Suprapubic skin (tissue), 4 donors: ENCODE data around the gene MYLK3. TPM values are rescaled to one million over a fixed set of nuclear protein-coding genes. Genes with fewer than 3 reads are reported as not detected.
A peak's percentile ranks its signal among the peaks of the same experiment; 100 is the strongest.
"Not testable (repeated sequence)": the region's sequence is repeated elsewhere in the genome, so short reads cannot be mapped to it uniquely, and the experiment has no call there.

Experiments used
- DNase-seq, 2 donors: peaks; one replicate each; pipeline ENCODE4 v3.0.0-alpha.2; 2019; ENCODE audit warnings: low spot score in 2 of 2
- H3K27ac ChIP-seq: fragments of 200-600 bp; sonication (generic); one replicate; pipeline ENCODE4 v1.5.1; 2019
- H3K27me3 ChIP-seq: fragments of 200-600 bp; sonication (generic); one replicate; pipeline ENCODE4 v1.5.1; 2019
- H3K36me3 ChIP-seq: fragments of 200-600 bp; sonication (generic); one replicate; pipeline ENCODE4 v1.5.1; 2019
- H3K4me1 ChIP-seq: fragments of 200-600 bp; sonication (generic); one replicate; pipeline ENCODE4 v1.5.1; 2019
- H3K4me3 ChIP-seq: fragments of 200-600 bp; sonication (generic); one replicate; pipeline ENCODE4 v1.5.1; 2019; ENCODE audit warnings: mild to moderate bottlenecking
- H3K9me3 ChIP-seq: fragments of 200-600 bp; sonication (generic); one replicate; pipeline ENCODE4 v1.5.1; 2019
- CTCF ChIP-seq, 2 donors: fragments of 200-600 bp in 1 of 2; fragments of 450-650 bp in 1 of 2; sonication (generic) in 1 of 2; IDR thresholded peaks; one replicate each; pipeline ENCODE4 v1.5.1; 2016 to 2019; ENCODE audit warnings: antibody characterized with exemption in 2 of 2, mild to moderate bottlenecking in 1 of 2, moderate library complexity in 1 of 2
- EP300 ChIP-seq: sonication (generic); formaldehyde crosslinking; IDR thresholded peaks from one replicate; pipeline ENCODE4 v1.6.1; 2017; ENCODE audit warnings: antibody characterized with exemption
- POLR2A ChIP-seq, 2 donors: fragments of 450-650 bp; IDR thresholded peaks; one replicate each; pipeline ENCODE4 v1.6.1; 2017; ENCODE audit warnings: antibody characterized with exemption in 2 of 2, mild to moderate bottlenecking in 2 of 2, moderate library complexity in 2 of 2
- POLR2AphosphoS5 ChIP-seq, 3 donors: sonication (generic); formaldehyde crosslinking; IDR thresholded peaks; one replicate each; pipeline ENCODE4 v1.6.1; 2017; ENCODE audit warnings: antibody characterized with exemption in 3 of 3
- WGBS: methylation state at CpG from one replicate; pipeline ENCODE4 v1.1.5; 2018; 5-methylcytosine and 5-hydroxymethylcytosine counted together
- total RNA-seq, 4 donors: library from RNA; depleted of rRNA; stranded (reverse); fragments of >200 nt; gene quantifications; one replicate each; pipeline ENCODE4 v1.1.0, GENCODE V29; 2016

The MYLK3 gene
- total RNA-seq, 4 donors from 2014 or later, result 0.13 to 0.32 TPM; not detected in 2

DNA sequence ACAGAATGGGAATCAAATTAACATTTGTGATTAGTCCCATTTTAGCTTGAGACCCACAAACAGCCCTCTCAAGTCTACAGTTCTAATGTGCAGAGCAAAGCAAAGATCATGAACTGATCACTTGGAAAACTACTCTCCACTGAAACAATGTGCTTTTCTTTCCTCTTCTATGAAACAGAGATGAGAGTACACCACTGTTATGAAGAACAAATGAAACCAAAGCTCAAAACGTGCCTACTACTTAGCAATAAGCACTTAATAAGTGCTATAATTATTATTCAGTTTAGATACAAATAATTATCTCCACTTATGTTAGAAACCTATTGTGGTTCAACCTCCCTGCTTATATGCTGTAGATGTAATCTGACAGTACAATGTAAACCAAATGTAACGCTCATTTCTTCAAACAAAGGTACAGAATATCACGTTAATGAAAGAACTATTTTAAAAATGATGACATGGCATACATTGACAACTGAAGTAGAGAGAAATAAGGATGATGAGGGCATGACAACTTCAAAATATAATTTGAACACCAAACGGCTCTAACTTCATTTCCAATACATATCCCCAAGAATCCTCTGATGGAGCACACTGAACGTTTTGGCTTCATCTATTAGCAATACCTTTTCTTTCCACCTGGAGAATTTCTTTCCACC, 61.2 kb downstream of the MYLK3 start:
- Histone ChIP-seq H3K4me3 (peak overlapping the region; percentile 83), H3K9me3 (no peaks in the 10 kb centered on the region), H3K36me3 (no peaks in the 10 kb centered on the region), H3K27me3 (no peaks in the 10 kb centered on the region), H3K4me1 (peaks cover 37% of the 10 kb centered on the region), H3K27ac (no peak overlapping the region)
- WGBS, result 44% methylated on average over 5 of the region's 5 CpGs
- no peak for TF ChIP-seq POLR2A (IDR thresholded peaks at IDR 0.05)
- DNase-seq, result no peak

GRCh38 chr16:46681867-46682266, 66.3 kb downstream of the MYLK3 start:
- not testable (repeated sequence) for H3K27me3 ChIP-seq, DNase-seq, H3K27ac ChIP-seq, H3K4me3 ChIP-seq, H3K9me3 ChIP-seq, H3K4me1 ChIP-seq
- 85% methylated on average over 2 of the region's 2 CpGs for WGBS
- peaks cover 28% of the 10 kb centered on the region for H3K36me3 ChIP-seq

DNA sequence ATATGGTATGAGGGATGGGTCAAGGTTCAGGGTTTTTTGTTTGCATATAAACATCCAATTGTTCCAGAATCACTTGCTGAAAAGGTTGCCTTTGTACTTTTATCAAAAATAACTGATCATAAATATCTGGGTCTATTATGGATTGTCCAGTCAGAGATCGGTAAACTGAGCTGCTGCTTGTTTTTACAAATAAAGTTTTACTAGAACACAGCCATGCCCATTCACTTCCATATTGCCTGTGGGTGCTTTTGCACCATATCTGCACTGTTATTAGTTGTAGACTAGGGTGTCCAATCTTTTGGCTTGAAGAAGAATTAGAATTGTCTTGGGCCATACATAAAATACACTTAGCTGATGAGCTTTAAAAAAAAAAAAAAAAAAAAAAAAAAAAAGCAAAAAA, 70.2 kb downstream of the MYLK3 start:
- WGBS, result 97% methylated on average over 1 of the region's 1 CpG
- not testable (repeated sequence) for H3K9me3 ChIP-seq, H3K27me3 ChIP-seq, H3K27ac ChIP-seq, H3K4me1 ChIP-seq, H3K4me3 ChIP-seq, DNase-seq
- H3K36me3 ChIP-seq, result peaks cover 66% of the 10 kb centered on the region

DNA sequence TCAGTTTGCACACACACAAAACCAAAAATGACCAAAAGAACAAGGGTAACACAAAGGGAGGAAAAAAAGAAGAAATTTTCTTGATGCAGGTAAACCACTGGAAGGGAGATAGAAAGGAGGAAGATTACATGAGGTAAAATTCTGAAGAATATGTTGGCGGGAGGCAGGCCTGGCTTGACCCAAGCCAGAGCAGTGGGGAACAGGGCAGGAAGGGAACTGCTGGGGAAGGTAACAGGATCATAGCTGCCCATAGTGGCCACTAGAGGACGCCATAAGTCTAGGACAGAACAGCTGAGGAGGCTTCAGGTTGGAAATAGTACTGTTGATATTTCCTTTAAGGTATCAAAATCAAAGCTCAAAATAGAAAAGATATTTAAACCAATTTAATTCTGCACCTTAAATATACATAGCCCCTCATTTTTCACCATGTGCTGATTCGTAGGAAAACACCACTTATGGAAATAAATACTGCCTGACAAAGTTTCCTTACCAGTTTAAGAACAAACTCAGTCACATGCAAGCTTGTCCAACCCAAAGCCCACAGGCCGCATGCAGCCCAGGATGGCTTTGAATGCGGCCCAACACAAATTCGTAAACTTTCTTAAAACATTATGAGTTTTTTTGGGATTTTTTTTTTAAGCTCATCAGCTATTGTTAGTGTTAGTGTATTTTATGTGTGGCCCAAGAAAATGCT, 74.7 kb downstream of the MYLK3 start:
- no peaks in the 10 kb centered on the region for H3K27me3 ChIP-seq
- no peak overlapping the region for H3K27ac ChIP-seq
- no peak overlapping the region for H3K4me3 ChIP-seq
- peaks cover 92% of the 10 kb centered on the region for H3K36me3 ChIP-seq
- TF ChIP-seq EP300, result no peak
- TF ChIP-seq CTCF (IDR thresholded peaks at IDR 0.05), result peak; percentile 61 to 75
- TF ChIP-seq POLR2AphosphoS5 (IDR thresholded peaks at IDR 0.05), result no peak
- TF ChIP-seq POLR2A (IDR thresholded peaks at IDR 0.05), result no peak
- H3K4me1 ChIP-seq, result no peaks in the 10 kb centered on the region
- DNase-seq, result no peak
- 70% methylated on average over 6 of the region's 6 CpGs for WGBS
- no peaks in the 10 kb centered on the region for H3K9me3 ChIP-seq

GRCh38 chr16:46662123-46662522, 86.0 kb downstream of the MYLK3 start:
- WGBS, result 71% methylated on average over 4 of the region's 4 CpGs
- H3K9me3 ChIP-seq, result no peaks in the 10 kb centered on the region
- H3K4me1 ChIP-seq, result no peaks in the 10 kb centered on the region
- DNase-seq, result no peak
- peaks cover 61% of the 10 kb centered on the region for H3K36me3 ChIP-seq
- TF ChIP-seq EP300 (no peak), POLR2A (IDR thresholded peaks at IDR 0.05) (no peak), POLR2AphosphoS5 (IDR thresholded peaks at IDR 0.05) (no peak), CTCF (IDR thresholded peaks at IDR 0.05) (no peak)
- no peak overlapping the region for H3K27ac ChIP-seq
- H3K4me3 ChIP-seq, result no peak overlapping the region
- no peaks in the 10 kb centered on the region for H3K27me3 ChIP-seq

DNA sequence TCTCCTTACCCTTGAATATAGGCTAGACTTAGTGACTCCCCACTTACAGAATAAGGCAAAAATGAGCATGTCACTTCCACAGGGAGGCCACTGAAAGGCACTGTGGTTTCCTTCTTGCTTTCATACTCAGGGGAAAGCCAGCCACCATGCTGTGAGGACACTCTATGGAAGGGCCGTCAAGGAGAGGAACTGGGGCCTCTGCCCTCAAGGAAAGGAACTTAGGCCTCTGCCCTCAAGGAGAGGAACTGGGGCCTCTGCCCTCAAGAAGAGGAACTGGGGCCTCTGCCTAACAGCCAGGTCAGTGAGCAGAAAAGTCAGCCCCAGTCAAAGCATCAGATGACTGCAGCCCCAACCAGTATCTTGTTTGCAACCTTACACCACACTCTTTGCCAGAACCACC, 89.2 kb downstream of the MYLK3 start:
- Histone ChIP-seq H3K4me3 (no peak overlapping the region), H3K36me3 (peaks cover 42% of the 10 kb centered on the region), H3K27ac (no peak overlapping the region), H3K4me1 (no peaks in the 10 kb centered on the region), H3K27me3 (no peaks in the 10 kb centered on the region), H3K9me3 (no peaks in the 10 kb centered on the region)
- no peak for DNase-seq
- 71% methylated on average over 1 of the region's 1 CpG for WGBS
- no peak for TF ChIP-seq POLR2A (IDR thresholded peaks at IDR 0.05)
- no peak for TF ChIP-seq CTCF (IDR thresholded peaks at IDR 0.05)
- TF ChIP-seq EP300, result no peak
- no peak for TF ChIP-seq POLR2AphosphoS5 (IDR thresholded peaks at IDR 0.05)

Other genes starting within 250 kb of the MYLK3 start
- 1 to 10 TPM; 1.3 to 6.3 (median 4.3) TPM for gene SHCBP1, start 127.0 kb downstream of the MYLK3 start, total RNA-seq
- 10 to 100 TPM; 49.1 to 74.8 (median 60.7) TPM for gene VPS35, start 59.2 kb downstream of the MYLK3 start, total RNA-seq
- gene ORC6, start 58.7 kb downstream of the MYLK3 start, total RNA-seq, result 1 to 10 TPM; 1.8 to 3.2 (median 2.1) TPM
- gene C16orf87, start 82.8 kb upstream of the MYLK3 start, total RNA-seq, result 10 to 100 TPM in 1 of 4 donors, 1 to 10 TPM in 3; 4.9 to 12.6 (median 6.8) TPM
- gene GPT2, start 136.0 kb upstream of the MYLK3 start, total RNA-seq, result 100 to 1,000 TPM in 1 of 4 donors, 10 to 100 TPM in 3; 65.7 to 100 (median 85.0) TPM
- gene DNAJA2, start 225.3 kb upstream of the MYLK3 start, total RNA-seq, result 10 to 100 TPM; 34.0 to 53.3 (median 47.0) TPM